GM19193 (cell line): ENCODE measurements around the gene IYD.

Experiments
- POLR2A ChIP-seq: IDR thresholded peaks from 4 replicates; pipeline ENCODE4 v1.6.1; 2011; ENCODE audit not compliant: insufficient read depth, insufficient read length; ENCODE audit errors: extremely low read depth

IYD gene

DNA sequence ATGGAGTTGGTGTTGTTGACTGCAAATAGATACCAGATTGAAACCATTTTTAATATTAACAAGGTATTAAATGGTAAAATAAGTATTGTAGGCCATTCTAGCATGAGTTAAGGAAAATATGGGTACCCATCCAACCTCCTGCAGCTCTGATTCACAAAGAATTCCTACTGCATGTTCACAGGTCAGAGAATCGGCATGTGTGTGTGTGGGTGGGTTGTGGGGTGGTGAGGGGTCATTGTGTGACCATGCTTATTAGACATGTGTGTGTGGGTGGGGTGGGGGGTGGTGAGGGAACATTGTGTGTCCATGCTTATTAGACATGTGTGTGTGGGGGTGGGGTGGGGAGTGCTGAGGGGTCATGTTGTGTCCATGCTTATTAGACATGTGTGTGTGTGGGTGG is 3.2 kb downstream of the IYD start:
- TF ChIP-seq POLR2A = no peak

DNA sequence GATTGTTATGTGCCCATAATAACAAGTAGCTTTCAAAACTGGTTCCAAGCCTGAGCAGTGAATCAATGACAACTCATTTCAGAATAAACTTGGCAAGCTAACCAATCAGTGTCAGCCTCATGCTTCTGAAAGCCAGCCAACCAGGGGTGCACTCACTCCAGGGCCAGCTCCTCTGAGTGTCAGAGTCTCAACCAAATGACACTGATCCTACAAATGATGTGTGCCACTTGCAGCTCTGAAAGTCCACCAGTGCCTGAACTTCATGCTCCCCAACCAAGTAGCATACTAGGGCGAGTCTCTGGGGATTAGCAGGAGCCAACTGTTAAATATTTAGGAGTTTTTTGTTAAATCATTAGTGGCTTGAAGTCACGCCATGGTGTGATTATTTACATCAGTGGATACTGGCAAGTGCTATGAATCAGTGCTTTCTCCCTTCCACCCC is 4.5 kb downstream of the IYD start:
- TF ChIP-seq POLR2A = no peak

DNA sequence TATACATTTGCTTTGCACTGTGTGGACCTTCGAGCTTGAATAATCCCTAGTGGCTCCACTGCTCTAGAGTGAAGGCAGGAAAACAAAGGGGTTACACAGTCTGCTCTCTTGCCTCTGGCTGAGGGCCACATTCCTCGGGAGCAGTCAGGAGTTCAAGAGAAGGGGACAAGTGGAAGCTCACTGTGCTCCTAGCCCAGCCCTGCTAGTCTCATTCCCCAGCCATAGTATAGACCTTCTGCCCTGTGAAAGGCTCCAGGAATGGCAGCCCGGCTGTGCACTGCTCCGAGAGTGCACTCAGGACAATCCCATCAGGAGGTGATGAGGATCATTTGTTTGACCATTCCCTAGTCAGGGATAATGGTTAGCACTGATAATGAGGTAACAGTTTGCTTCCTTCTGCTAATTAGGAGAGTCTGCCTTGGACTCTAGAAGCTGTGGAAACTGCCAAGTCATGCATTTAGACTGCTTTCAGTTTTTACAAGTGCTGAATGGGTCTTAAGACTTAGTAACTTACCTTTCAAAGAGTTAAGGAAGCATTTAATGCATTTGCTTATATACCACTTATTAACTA is 8.5 kb downstream of the IYD start:
- TF ChIP-seq POLR2A = no peak

DNA sequence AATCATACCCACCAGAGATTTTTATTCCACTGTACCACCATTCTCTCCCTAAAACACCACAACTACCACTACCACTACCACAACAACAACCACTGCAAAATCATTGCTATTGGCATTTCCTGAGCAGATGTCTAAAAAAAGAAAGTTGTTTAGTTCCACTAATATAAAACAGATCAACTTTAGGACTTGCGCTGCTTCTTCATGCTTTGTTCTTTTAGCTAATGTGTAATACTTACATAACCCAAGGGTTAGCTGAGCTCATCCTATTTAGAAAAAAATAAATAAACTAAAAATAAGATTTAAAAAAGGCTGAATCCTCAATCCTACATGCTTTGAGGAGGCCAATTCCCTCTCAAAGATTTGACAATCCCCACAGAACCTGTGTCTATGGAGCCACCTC is 11.4 kb downstream of the IYD start:
- TF ChIP-seq POLR2A = no peak

DNA sequence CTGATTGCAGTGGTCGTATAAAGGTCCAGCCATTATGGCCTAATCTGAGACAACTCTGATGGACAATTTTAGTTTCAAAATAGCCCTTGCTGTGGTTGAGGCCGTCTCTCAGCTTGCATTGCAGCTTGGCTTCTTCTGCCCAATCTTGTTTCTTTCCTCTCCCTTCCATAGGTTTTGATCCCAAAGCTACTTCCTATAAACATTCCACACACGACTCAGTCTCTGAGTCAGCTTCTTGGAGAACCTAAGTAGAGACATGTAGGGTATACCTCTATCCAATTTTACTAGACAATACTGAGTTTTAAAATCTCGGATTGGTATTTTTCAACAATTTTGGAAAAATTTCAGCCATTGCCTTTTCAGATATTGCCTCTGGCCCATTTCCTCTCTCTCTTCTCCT is 13.4 kb downstream of the IYD start:
- TF ChIP-seq POLR2A = no peak

- no peak for TF ChIP-seq POLR2A
These were observed 22.6 kb downstream of the IYD start for GRCh38 chr6:150391414-150391813.

DNA sequence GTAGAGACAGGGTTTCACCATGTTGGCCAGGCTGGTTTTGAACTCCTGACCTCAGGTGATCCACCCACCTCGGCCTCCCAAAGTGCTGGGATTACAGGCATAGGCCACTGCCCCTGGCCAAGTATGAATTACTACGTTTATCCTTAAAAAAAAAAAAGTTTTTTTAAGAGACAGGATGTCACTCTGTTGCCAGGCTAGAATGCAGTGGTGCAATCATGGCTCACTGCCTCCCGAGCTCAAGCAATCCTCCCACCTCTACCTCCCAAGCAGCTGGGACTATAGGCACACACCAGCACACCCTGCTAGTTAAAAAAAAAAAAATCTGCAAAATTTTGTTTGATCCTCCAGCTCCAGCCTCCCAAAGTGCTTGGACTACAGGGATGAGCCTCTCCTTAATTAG is 23.1 kb downstream of the IYD start:
- no peak for TF ChIP-seq POLR2A

DNA sequence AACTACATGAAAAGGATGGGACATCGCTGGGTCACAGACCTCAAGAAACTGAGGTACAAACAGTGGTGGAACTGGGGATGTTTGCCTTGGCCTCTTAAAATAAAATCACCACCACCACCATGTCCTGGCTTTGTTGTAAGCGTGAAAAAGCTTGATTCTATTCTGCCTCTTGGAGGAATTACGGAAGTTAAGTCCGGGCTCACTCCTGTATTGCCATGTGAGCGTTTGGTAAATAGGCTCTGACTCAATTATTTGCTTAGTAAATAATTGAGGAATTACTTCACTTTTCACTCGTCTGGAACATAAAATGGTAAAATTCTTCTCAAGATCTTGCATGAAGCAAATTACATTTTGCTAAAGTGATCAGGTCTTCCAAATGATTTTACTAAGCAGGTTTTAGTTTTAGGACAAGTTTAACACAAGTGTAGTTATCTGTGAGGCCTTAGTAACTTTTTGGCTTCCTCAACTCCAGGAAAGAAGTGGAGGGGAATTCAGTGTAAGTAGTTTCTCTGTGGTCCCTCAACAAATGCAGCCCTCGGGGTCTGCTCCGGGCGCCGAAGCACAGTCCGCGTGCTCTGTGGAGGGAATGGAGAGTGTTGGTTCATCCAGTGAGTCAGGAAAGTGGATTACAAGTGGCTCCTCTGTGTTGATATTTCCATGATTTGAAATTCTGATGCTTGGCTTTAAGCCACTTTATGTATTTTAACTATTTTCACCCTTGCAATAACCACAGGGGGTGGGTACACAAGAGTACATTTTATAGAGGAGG is 23.8 kb downstream of the IYD start:
- no peak for TF ChIP-seq POLR2A

- TF ChIP-seq POLR2A = no peak
These were observed 25.5 kb downstream of the IYD start for GRCh38 chr6:150394053-150394898.

- no peak for TF ChIP-seq POLR2A
These were observed 26.1 kb downstream of the IYD start for GRCh38 chr6:150394899-150395295.

- no peak for TF ChIP-seq POLR2A
These were observed 26.7 kb downstream of the IYD start for GRCh38 chr6:150395388-150396009.

GRCh38 chr6:150403458-150404246 is 34.8 kb downstream of the IYD start:
- no peak for TF ChIP-seq POLR2A

DNA sequence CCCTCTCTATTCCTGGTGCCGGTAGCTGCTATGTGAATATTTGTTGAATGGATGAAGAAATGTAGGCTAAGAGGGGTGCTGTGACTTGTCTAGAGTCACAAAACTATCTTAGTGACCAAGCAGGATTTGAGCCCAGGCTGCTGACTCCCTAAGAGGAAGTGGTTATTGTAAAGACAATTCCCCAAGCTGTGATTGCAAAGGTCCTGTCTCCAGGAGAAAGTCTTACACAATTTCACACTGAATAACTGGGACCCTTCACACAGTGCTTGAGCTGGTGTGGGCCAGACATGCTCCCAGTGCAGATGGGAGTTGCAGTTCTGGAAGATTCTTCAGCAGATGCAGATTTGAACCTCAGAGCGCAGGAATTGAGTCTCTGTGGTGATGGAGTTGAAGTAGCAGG is 38.1 kb downstream of the IYD start:
- TF ChIP-seq POLR2A = no peak

DNA sequence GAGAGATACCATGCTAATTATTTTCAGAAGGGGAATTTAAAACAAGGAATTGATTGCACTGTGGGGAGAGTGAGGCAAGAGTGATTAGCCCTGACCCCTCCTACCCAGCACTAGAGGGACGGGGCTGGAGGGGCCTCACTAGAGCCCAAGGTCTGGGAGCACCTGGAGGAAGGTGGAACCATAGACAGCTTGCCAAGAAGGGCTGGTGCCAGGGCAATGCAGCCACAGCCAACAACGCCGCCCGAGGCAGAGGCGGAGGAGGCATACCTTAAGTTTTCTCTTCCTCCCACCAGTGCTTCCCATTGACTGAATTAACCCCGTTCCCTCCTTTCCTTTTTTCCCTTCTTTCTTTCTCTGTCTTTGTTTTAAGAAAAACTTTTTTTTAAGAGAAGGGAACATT is 40.0 kb downstream of the IYD start:
- TF ChIP-seq POLR2A = no peak
